ENCODE results near the gene RAI1.

RAI1 gene

DNA sequence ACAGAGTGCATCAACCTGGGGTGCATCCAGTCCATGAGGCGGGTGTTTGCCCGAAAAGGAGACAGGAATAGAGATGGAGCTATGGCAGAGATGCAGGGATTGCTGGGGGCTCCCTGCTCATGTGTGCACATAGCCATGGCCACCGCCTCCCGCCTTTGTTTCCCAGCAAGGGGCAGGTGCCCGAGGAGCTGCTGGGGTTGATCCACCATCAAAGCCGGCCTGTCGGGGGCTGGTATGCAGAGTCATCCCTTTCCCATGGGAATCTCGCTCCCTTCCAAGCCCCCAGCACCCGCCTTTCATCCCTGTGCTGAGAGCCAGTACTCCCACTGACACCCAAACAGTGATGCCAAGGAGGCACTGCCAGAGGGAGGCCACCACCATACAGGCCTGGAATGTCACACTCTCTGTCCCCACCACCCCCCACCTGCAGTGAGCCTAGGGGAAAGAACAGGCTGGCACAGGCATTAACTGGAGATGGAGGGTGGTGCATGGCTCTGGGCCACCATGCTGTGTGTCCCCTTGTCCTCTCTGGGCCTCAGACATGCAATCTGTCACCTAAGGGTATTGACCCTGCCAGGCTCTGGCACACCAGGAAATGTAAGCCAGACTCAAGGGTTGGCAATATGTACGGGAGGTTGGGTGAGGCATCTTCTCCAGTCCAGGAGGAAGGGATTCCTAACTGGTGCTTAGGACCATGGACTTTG is 90.4 kb downstream of the RAI1 start:
- H3K9me3 ChIP-seq, result no peaks in the 10 kb centered on the region
- no peaks in the 10 kb centered on the region for H3K27me3 ChIP-seq
- H3K36me3 ChIP-seq, result no peaks in the 10 kb centered on the region
- no peak overlapping the region for H3K27ac ChIP-seq
- no peak for DNase-seq
- H3K4me1 ChIP-seq, result peaks cover 0 to 52% (median 6%) of the 10 kb centered on the region in 4 donors
- intact Hi-C loops (cut with DNase I; ENCODE audit: low total_unique reads), result no loop called here
- H3K4me3 ChIP-seq, result no peak overlapping the region
- TF ChIP-seq, protein P1, sequence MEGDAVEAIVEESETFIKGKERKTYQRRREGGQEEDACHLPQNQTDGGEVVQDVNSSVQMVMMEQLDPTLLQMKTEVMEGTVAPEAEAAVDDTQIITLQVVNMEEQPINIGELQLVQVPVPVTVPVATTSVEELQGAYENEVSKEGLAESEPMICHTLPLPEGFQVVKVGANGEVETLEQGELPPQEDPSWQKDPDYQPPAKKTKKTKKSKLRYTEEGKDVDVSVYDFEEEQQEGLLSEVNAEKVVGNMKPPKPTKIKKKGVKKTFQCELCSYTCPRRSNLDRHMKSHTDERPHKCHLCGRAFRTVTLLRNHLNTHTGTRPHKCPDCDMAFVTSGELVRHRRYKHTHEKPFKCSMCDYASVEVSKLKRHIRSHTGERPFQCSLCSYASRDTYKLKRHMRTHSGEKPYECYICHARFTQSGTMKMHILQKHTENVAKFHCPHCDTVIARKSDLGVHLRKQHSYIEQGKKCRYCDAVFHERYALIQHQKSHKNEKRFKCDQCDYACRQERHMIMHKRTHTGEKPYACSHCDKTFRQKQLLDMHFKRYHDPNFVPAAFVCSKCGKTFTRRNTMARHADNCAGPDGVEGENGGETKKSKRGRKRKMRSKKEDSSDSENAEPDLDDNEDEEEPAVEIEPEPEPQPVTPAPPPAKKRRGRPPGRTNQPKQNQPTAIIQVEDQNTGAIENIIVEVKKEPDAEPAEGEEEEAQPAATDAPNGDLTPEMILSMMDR (IDR thresholded peaks at IDR 0.05), result no peak

DNA sequence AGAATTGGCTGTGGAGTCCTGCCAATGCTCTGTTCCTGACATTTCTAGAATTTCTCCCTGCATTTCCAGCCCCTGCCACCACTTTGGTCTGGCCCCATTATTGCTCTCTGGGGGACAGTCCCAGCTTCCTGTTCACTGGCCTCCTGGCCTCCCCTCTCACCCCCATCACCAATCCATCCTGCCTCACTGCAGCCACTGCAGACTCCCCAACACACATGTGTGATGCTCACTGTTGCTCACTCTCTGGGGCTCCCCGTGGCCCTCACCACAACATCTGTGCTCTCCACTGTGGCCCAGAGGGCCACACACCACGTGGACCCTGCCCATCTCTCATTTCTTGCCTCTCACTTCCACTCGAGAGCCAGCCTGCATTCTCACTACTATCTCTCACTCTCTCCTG is 91.0 kb downstream of the RAI1 start:
- TF ChIP-seq, protein P1 (IDR thresholded peaks at IDR 0.05), result no peak
- H3K27ac ChIP-seq, result no peak overlapping the region
- DNase-seq, result no peak
- H3K36me3 ChIP-seq, result no peaks in the 10 kb centered on the region
- intact Hi-C loops (cut with DNase I; ENCODE audit: low total_unique reads), result no loop called here
- H3K4me3 ChIP-seq, result no peak overlapping the region
- H3K27me3 ChIP-seq, result no peaks in the 10 kb centered on the region
- H3K9me3 ChIP-seq, result no peaks in the 10 kb centered on the region
- peaks cover 0 to 52% (median 6%) of the 10 kb centered on the region in 4 donors for H3K4me1 ChIP-seq

DNA sequence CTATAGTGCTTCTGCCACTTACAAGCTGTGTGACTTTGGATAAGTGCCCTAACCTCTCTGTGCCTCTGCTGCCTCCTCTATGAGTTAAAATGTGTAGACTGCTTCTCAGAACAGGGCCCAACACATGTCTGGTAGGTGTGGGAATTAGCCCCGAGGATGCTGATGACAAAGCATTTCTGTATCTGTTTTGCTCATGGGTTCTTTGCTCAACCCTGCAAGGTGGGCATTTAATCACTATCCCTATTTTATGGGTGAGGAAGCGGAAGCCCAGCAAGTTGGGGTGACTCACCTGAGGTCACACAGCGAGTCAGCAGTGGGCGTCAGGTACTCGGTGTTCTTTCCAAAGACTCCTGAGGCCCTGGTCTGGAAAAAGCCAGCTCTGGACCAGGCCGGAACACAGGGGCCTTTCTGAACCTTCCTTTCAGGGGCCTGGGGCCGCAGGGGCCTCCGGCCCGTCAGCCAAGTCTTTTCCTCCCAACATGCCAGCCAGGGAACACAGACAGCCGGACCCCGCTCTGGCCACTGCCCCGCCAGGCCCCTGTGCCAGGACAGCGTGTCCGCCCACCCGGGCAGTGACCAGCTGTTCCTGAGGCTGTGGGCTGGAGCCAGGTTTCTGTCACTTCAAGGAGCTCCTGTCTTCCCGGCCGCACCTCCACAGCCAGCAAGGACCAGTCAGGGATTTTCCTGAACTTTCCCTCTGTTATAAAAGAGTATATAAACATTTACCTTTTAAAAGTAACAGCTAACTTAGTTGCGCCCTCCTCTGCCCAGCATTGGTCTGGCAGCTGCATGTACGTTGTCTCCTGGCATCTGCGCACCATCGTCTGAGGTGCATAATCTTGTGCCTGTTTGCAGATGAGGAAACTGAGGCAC is 93.0 kb downstream of the RAI1 start:
- H3K4me1 ChIP-seq, result peaks cover 0 to 52% (median 19%) of the 10 kb centered on the region in 4 donors
- DNase-seq, result no peak
- H3K27me3 ChIP-seq, result no peaks in the 10 kb centered on the region
- peak overlapping the region; percentile 51 to 62 for H3K27ac ChIP-seq
- TF ChIP-seq, protein P1 (IDR thresholded peaks at IDR 0.05), result peak in 1 of 2 experiments; percentile 19
- H3K36me3 ChIP-seq, result no peaks in the 10 kb centered on the region
- intact Hi-C loops (cut with DNase I; ENCODE audit: low total_unique reads), result no loop called here
- H3K9me3 ChIP-seq, result no peaks in the 10 kb centered on the region
- no peak overlapping the region for H3K4me3 ChIP-seq

DNA sequence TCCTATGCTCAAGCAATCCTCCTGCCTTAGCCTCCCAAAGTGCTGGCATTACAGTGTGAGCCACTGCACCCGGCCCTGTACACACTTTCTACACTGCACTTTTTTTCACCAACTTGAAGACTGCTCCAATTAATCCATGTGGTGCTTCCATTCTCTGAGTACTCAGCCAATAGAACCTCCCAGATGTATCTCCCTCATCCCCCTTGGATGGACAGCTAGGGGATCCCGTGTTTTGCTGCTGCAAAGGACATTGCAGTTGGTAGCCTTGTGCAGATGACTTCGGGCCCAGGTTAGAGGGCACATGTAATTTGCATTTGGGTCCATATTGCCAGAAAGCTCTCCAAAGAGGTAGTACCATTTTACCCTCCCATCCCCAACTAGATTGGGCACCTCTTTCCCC is 95.6 kb downstream of the RAI1 start:
- no peak for DNase-seq
- no peaks in the 10 kb centered on the region for H3K27me3 ChIP-seq
- H3K4me1 ChIP-seq, result peaks cover 6 to 57% (median 33%) of the 10 kb centered on the region in 4 donors
- H3K36me3 ChIP-seq, result no peaks in the 10 kb centered on the region
- no peak overlapping the region for H3K27ac ChIP-seq
- H3K9me3 ChIP-seq, result no peaks in the 10 kb centered on the region
- intact Hi-C loops (cut with DNase I; ENCODE audit: low total_unique reads), result no loop called here
- H3K4me3 ChIP-seq, result no peak overlapping the region
- TF ChIP-seq, protein P1 (IDR thresholded peaks at IDR 0.05), result no peak

DNA sequence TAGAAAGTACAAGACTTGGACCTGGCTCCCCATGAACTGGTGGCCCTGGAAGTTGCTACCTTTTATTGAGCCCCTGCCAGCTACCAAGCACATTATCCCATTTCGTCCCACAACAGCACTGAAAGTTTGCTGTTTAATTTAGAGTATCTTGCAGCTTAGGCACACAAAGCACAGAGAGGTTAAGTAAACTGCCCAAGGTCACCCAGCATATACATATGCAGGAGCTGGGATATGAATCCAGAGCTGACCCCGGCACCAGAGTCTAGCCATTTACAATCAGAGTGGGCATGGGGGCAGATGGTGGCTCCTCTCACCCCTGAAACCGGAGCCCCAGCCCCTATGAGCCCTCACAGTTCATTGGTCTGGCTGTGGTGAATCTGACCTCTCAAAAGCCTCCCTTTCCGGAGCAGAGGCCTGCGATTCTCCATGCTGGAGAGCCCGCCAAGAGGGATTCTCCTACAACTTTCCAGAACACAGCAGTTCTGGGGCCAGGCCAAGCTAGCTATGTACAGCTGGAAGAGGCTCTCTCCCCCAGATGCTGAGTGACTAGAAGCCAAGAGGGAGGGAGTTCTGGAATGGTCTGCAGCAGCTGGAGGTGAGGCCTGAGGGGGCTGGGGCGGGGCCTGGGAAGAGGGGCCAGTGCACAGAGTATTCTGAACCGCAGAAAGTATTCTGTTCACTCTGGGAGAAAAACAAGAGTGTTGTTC is 97.2 kb downstream of the RAI1 start:
- Histone ChIP-seq H3K4me1 (peaks cover 6 to 59% (median 45%) of the 10 kb centered on the region in 4 donors), H3K27ac (peak overlapping the region; percentile 57 to 60)

More for the DNA sequence above, 97.2 kb downstream of the RAI1 start:
- H3K9me3 ChIP-seq, result no peaks in the 10 kb centered on the region
- no peaks in the 10 kb centered on the region for H3K36me3 ChIP-seq
- DNase-seq, result peak in 1 of 2 donors; percentile 71
- TF ChIP-seq, protein P1 (IDR thresholded peaks at IDR 0.05), result no peak
- H3K27me3 ChIP-seq, result no peaks in the 10 kb centered on the region
- no peak overlapping the region for H3K4me3 ChIP-seq
- intact Hi-C loops (cut with DNase I; ENCODE audit: low total_unique reads), result loop anchor here (2.0 kb wide), 1 partner anchor 26 kb away; no protein-coding TSS in a partner anchor

Data from tibial artery (tissue), 4 donors.